HCT116 (cell line): ENCODE results near the gene NEDD4L. TPM values are rescaled to one million over a fixed set of nuclear protein-coding genes. Genes with fewer than 3 reads are reported as not detected.

Experiments used
- ATAC-seq: fragments of 200-7000 bp; cut with Tn5 transposase; 2 replicates; pipeline ENCODE4 v1.9.1; 2020; ENCODE audit warnings: mild to moderate bottlenecking, moderate library complexity
- BruUV-seq: library from RNA; stranded (reverse); fragments of 400-500 nt; replicated peaks from 2 replicates; lab custom pipeline; 2021; lab: Mats Ljungman, UMichigan
- CTCF ChIA-PET: fragments of 300-600 bp; sonication (Branson Sonifier 250); formaldehyde crosslinking; loops from one replicate; lab custom pipeline; 2021; ENCODE audit warnings: antibody characterized with exemption; lab: Charles Lee
- POLR2A ChIA-PET: fragments of 300-600, 350-600 bp; sonication (Branson Sonifier 250); formaldehyde crosslinking; loops from one replicate; lab custom pipeline; 2021; ENCODE audit warnings: antibody characterized with exemption; lab: Charles Lee
- RAD21 ChIA-PET, 2 experiments: fragments of 300-600 bp; sonication (Branson Sonifier 250); formaldehyde crosslinking; loops; one replicate each; lab custom pipeline; 2023; ENCODE audit warnings: low total read pairs in 2 of 2; ENCODE audit not compliant: uncharacterized antibody in 2 of 2, unreplicated experiment in 2 of 2, low non-redundant PET in 1 of 2; lab: Charles Lee
- DNase-seq: peaks from one replicate; pipeline ENCODE4 v3.0.0-alpha.2; 2010; ENCODE audit warnings: low read depth, low spot score
- H2AFZ ChIP-seq: fragments of 200-600 bp; shearing (Covaris generic), sonication (generic); 2 replicates; pipeline ENCODE4 v1.6.1; 2017; ENCODE audit warnings: low read depth, mixed run types, mixed read lengths, antibody characterized with exemption, low read length; ENCODE audit not compliant: poor library complexity, severe bottlenecking
- H3K27ac ChIP-seq: 2 replicates; pipeline ENCODE4 v1.5.1; 2012; ENCODE audit warnings: low read depth, low read length
- H3K27me3 ChIP-seq: fragments of 200-600 bp; sonication (generic); 2 replicates; pipeline ENCODE4 v1.6.1; 2016; ENCODE audit warnings: mixed run types, low read length, mixed read lengths; ENCODE audit not compliant: insufficient read depth
- H3K36me3 ChIP-seq, 2 experiments: fragments of 200-500 bp in 1 of 2; fragments of 200-600 bp in 1 of 2; sonication (Bioruptor generic) in 1 of 2; sonication (generic) in 1 of 2; 2 replicates each; pipeline versions ENCODE4 v1.5.1 to v1.6.1; 2014 to 2016; ENCODE audit warnings: low read length in 2 of 2, inconsistent platforms in 1 of 2, mixed read lengths in 1 of 2, mixed run types in 1 of 2; ENCODE audit not compliant: insufficient read depth in 2 of 2, control insufficient read depth in 1 of 2
- H3K4me1 ChIP-seq, 2 experiments: fragments of 200-600 bp in 1 of 2; sonication (generic) in 1 of 2; 2 replicates each; pipeline versions ENCODE4 v1.5.1 to v1.6.1; 2012 to 2017; ENCODE audit warnings: low read length in 2 of 2, inconsistent platforms in 1 of 2, mild to moderate bottlenecking in 1 of 2, mixed read lengths in 1 of 2, mixed run types in 1 of 2, moderate library complexity in 1 of 2; ENCODE audit not compliant: insufficient read depth in 2 of 2, control insufficient read depth in 1 of 2
- H3K4me2 ChIP-seq: fragments of 200-600 bp; sonication (generic); 2 replicates; pipeline ENCODE4 v1.6.1; 2017; ENCODE audit warnings: mixed run types, low read length, mixed read lengths
- H3K4me3 ChIP-seq, 2 experiments: fragments of 200-600 bp in 1 of 2; sonication (generic) in 1 of 2; replicated peaks in 1 of 2; 2 replicates each; pipeline ENCODE4 v1.5.1; 2011 to 2016; ENCODE audit warnings: low read length in 2 of 2, control low read depth in 1 of 2, low read depth in 1 of 2, mild to moderate bottlenecking in 1 of 2, mixed read lengths in 1 of 2, mixed run types in 1 of 2
- H3K79me2 ChIP-seq: fragments of 200-600 bp; sonication (generic); 2 replicates; pipeline ENCODE4 v1.6.1; 2017; ENCODE audit warnings: mild to moderate bottlenecking, mixed run types, low read length, moderate library complexity, mixed read lengths; ENCODE audit not compliant: insufficient read depth
- H3K9ac ChIP-seq: fragments of 200-600 bp; sonication (generic); 2 replicates; pipeline ENCODE4 v1.6.1; 2016; ENCODE audit warnings: low read length, mixed read lengths
- H3K9me2 ChIP-seq: fragments of 200-600 bp; sonication (generic), shearing (Covaris generic); 2 replicates; pipeline ENCODE4 v1.6.1; 2017; ENCODE audit warnings: mixed run types, mild to moderate bottlenecking, moderate library complexity; ENCODE audit not compliant: insufficient read depth
- H3K9me3 ChIP-seq, 2 experiments: fragments of 200-500 bp in 1 of 2; fragments of 200-600 bp in 1 of 2; sonication (Bioruptor generic) in 1 of 2; sonication (generic) in 1 of 2; 2 replicates each; pipeline ENCODE4 v1.6.1; 2014 to 2017; ENCODE audit warnings: low read length in 2 of 2, mixed read lengths in 2 of 2, inconsistent platforms in 1 of 2, low read depth in 1 of 2, mild to moderate bottlenecking in 1 of 2, mixed run types in 1 of 2, moderate library complexity in 1 of 2; ENCODE audit not compliant: control insufficient read depth in 1 of 2, insufficient read depth in 1 of 2
- H4K20me1 ChIP-seq: fragments of 200-600 bp; sonication (generic), shearing (Covaris generic); 2 replicates; pipeline ENCODE4 v1.6.1; 2017; ENCODE audit warnings: mixed run types, mild to moderate bottlenecking, moderate library complexity; ENCODE audit not compliant: insufficient read depth
- CBX3 ChIP-seq: IDR thresholded peaks from 2 replicates; pipeline ENCODE4 v1.6.1; 2012; ENCODE audit warnings: low read depth
- CEBPB ChIP-seq: IDR thresholded peaks from 2 replicates; pipeline ENCODE4 v1.6.1; 2012; ENCODE audit warnings: low read depth
- EGR1 ChIP-seq: IDR thresholded peaks from 2 replicates; pipeline ENCODE4 v1.6.1; 2012; ENCODE audit warnings: low read depth
- EZH2 ChIP-seq: fragments of 200-600 bp; sonication (generic); IDR thresholded peaks from 2 replicates; pipeline ENCODE4 v1.6.1; 2017; ENCODE audit warnings: antibody characterized with exemption, mixed run types
- EZH2phosphoT487 ChIP-seq: fragments of 200-600 bp; IDR thresholded peaks from 2 replicates; pipeline ENCODE4 v1.6.1; 2018; ENCODE audit warnings: antibody characterized with exemption, borderline replicate concordance
- FOSL1 ChIP-seq: IDR thresholded peaks from 2 replicates; pipeline ENCODE4 v1.6.1; 2012; ENCODE audit warnings: low read depth
- MAX ChIP-seq: IDR thresholded peaks from 2 replicates; pipeline ENCODE4 v1.6.1; 2012
- POLR2A ChIP-seq: IDR thresholded peaks from 2 replicates; pipeline ENCODE4 v1.7.0; 2011; ENCODE audit warnings: borderline replicate concordance; ENCODE audit not compliant: insufficient read depth, insufficient read length; ENCODE audit errors: extremely low read depth
- POLR2AphosphoS5 ChIP-seq: IDR thresholded peaks from 2 replicates; pipeline ENCODE4 v1.6.1; 2011; ENCODE audit warnings: mild to moderate bottlenecking, low read depth, low read length, moderate library complexity
- RAD21 ChIP-seq: IDR thresholded peaks from 2 replicates; pipeline ENCODE4 v1.6.1; 2012; ENCODE audit warnings: low read depth, mild to moderate bottlenecking
- SP1 ChIP-seq: IDR thresholded peaks from 2 replicates; pipeline ENCODE4 v1.6.1; 2012; ENCODE audit warnings: low read depth
- SRF ChIP-seq: IDR thresholded peaks from 2 replicates; pipeline ENCODE4 v1.6.1; 2012; ENCODE audit warnings: low read depth
- TCF7L2 ChIP-seq: IDR thresholded peaks from 2 replicates; pipeline ENCODE4 v1.7.0; 2011; ENCODE audit warnings: borderline replicate concordance, inconsistent platforms; ENCODE audit not compliant: insufficient read depth, insufficient read length; ENCODE audit errors: extremely low read depth
- YY1 ChIP-seq: IDR thresholded peaks from 2 replicates; pipeline ENCODE4 v1.6.1; 2011; ENCODE audit warnings: low read length, low read depth, moderate library complexity, mild to moderate bottlenecking; ENCODE audit not compliant: insufficient replicate concordance; ENCODE audit errors: extremely low read depth
- ZBTB33 ChIP-seq: IDR thresholded peaks from 2 replicates; pipeline ENCODE4 v1.6.1; 2011; ENCODE audit warnings: mild to moderate bottlenecking, low read length, moderate library complexity; ENCODE audit not compliant: insufficient replicate concordance; ENCODE audit errors: extremely low read depth
- ZFX ChIP-seq: fragments of 450-650 bp; IDR thresholded peaks from 2 replicates; pipeline ENCODE4 v1.6.1; 2017
- ZNF274 ChIP-seq: fragments of 200-500 bp; sonication (Bioruptor generic); IDR thresholded peaks from 2 replicates; pipeline ENCODE4 v1.6.1; 2014; ENCODE audit warnings: mild to moderate bottlenecking, low read depth, low read length, inconsistent platforms
- intact Hi-C: fragments of 100-400 bp; cut with micrococcal nuclease; formaldehyde crosslinking; loops from 2 replicates; pipeline ENCODE4 v1.10.0; 2022
- total RNA-seq: library from RNA; stranded (reverse); gene quantifications from one replicate; pipeline ENCODE4 v1.2.1, GENCODE V29; 2021; ENCODE audit not compliant: unreplicated experiment
- TF ChIP-seq, protein P1 (sequence below): IDR thresholded peaks from 2 replicates; pipeline ENCODE4 v1.6.1; 2012; ENCODE audit warnings: low read depth
- TF ChIP-seq, protein P2 (sequence below): IDR thresholded peaks from 2 replicates; pipeline ENCODE4 v1.6.1; 2012

NEDD4L gene
- total RNA-seq, 1 experiment from 2014 or later: 41.5 TPM

GRCh38 chr18:58403799-58404455, 359.9 kb downstream of the NEDD4L start:
- H3K4me1 ChIP-seq: no peaks in the 10 kb centered on the region
- no peaks in the 10 kb centered on the region for H3K27me3 ChIP-seq
- no peak overlapping the region for H3K4me3 ChIP-seq
- no TSS peak for BruUV-seq
- TF ChIP-seq EZH2: no peak
- no peak for TF ChIP-seq SP1
- TF ChIP-seq FOSL1: no peak
- TF ChIP-seq ZBTB33: no peak
- no peak for TF ChIP-seq SRF
- no peak for TF ChIP-seq EZH2phosphoT487
- no peak for TF ChIP-seq ZFX
- TF ChIP-seq POLR2AphosphoS5: no peak
- TF ChIP-seq RAD21: no peak
- no peak for TF ChIP-seq CEBPB
- TF ChIP-seq, protein P1, sequence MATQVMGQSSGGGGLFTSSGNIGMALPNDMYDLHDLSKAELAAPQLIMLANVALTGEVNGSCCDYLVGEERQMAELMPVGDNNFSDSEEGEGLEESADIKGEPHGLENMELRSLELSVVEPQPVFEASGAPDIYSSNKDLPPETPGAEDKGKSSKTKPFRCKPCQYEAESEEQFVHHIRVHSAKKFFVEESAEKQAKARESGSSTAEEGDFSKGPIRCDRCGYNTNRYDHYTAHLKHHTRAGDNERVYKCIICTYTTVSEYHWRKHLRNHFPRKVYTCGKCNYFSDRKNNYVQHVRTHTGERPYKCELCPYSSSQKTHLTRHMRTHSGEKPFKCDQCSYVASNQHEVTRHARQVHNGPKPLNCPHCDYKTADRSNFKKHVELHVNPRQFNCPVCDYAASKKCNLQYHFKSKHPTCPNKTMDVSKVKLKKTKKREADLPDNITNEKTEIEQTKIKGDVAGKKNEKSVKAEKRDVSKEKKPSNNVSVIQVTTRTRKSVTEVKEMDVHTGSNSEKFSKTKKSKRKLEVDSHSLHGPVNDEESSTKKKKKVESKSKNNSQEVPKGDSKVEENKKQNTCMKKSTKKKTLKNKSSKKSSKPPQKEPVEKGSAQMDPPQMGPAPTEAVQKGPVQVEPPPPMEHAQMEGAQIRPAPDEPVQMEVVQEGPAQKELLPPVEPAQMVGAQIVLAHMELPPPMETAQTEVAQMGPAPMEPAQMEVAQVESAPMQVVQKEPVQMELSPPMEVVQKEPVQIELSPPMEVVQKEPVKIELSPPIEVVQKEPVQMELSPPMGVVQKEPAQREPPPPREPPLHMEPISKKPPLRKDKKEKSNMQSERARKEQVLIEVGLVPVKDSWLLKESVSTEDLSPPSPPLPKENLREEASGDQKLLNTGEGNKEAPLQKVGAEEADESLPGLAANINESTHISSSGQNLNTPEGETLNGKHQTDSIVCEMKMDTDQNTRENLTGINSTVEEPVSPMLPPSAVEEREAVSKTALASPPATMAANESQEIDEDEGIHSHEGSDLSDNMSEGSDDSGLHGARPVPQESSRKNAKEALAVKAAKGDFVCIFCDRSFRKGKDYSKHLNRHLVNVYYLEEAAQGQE: no peak
- no peak for TF ChIP-seq MAX
- TF ChIP-seq EGR1: no peak
- TF ChIP-seq POLR2A: no peak
- no peak for TF ChIP-seq CBX3
- TF ChIP-seq, protein P2, sequence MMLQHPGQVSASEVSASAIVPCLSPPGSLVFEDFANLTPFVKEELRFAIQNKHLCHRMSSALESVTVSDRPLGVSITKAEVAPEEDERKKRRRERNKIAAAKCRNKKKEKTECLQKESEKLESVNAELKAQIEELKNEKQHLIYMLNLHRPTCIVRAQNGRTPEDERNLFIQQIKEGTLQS: no peak
- no peak for TF ChIP-seq TCF7L2
- TF ChIP-seq ZNF274: no peak
- TF ChIP-seq YY1: no peak
- ATAC-seq: no peak
- no peak overlapping the region for H2AFZ ChIP-seq
- no peak overlapping the region for H3K9ac ChIP-seq
- H3K27ac ChIP-seq: no peak overlapping the region
- no peaks in the 10 kb centered on the region for H3K9me3 ChIP-seq
- intact Hi-C loops: no loop called here
- no peaks in the 10 kb centered on the region for H3K79me2 ChIP-seq
- H3K36me3 ChIP-seq: no peaks in the 10 kb centered on the region
- ChIA-PET POLR2A (no interaction called here), RAD21 (no interaction called here), CTCF (no interaction called here)
- H4K20me1 ChIP-seq: no peaks in the 10 kb centered on the region
- H3K4me2 ChIP-seq: no peak overlapping the region
- no peaks in the 10 kb centered on the region for H3K9me2 ChIP-seq
- DNase-seq: no peak
